Transverse colon (tissue), 4 donors: ENCODE results near the gene DDB1.

Source experiments
- CTCF ChIP-seq, 5 experiments: fragments of 200-600 bp in 3 of 5; fragments of 450-650 bp in 2 of 5; sonication (generic) in 3 of 5; IDR thresholded peaks; 1 replicate in 2 of 5; 2 replicates in 3 of 5; pipeline ENCODE4 v1.5.1; 2016 to 2017; ENCODE audit warnings: antibody characterized with exemption in 5 of 5, inconsistent platforms in 3 of 5, mild to moderate bottlenecking in 2 of 5, moderate library complexity in 1 of 5
- EP300 ChIP-seq: sonication (generic); formaldehyde crosslinking; IDR thresholded peaks from one replicate; pipeline ENCODE4 v1.6.1; 2017; ENCODE audit warnings: antibody characterized with exemption, low read depth
- POLR2A ChIP-seq: fragments of 450-650 bp; IDR thresholded peaks from one replicate; pipeline ENCODE4 v1.6.1; 2016; ENCODE audit warnings: antibody characterized with exemption, mild to moderate bottlenecking, moderate library complexity
- POLR2AphosphoS5 ChIP-seq, 3 donors: sonication (generic); formaldehyde crosslinking; IDR thresholded peaks; one replicate each; pipeline ENCODE4 v1.6.1; 2016; ENCODE audit warnings: antibody characterized with exemption in 3 of 3

DNA sequence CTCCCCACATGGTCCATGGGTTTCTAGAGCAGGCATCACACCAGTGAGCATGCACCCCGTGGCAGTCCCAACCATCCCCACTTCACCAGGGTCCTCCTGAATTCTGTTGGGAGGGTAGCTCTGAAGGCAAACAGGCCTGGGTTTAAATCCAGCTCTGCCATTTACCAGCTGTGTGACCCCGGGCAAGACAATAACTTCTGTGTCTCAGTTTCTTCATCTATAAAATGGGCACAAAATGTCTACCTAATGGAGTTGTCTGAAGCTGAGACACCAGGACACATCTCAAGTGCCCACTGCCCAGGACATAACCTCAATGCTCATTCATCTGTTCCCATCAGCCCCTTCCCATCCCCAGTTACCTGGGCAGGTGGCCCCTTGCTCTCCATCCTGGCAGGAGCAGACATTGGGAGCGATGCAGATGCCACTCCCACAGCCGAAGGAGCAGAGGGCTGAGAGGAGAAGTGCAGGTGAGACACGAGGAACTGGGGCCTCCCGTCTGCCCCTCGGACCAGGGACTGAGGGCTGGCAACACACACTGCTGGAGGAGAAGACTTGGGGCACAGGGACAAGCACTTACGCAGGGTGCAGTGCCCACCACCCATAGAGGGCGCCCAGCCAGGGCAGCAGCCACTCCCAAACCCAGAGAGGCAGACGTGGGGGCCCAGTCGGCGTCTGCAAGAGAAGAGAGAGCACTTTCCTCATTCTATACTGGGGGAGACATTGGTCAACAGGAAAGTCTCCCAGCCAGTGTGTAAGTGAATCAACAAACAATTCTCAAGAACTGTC lies 41.8 kb downstream of the DDB1 start:
- TF ChIP-seq POLR2A (no peak), CTCF (IDR thresholded peaks at IDR 0.05) (no peak), EP300 (no peak), POLR2AphosphoS5 (IDR thresholded peaks at IDR 0.05) (no peak)
